C4-2B (cell line): ENCODE results near the gene PGBD5.

ENCODE experiments used
- H3K27ac ChIP-seq: fragments of 450-650 bp; 2 replicates; pipeline ENCODE4 v1.5.1; 2017
- CTCF ChIP-seq: fragments of 450-650 bp; conservative IDR thresholded peaks from 2 replicates; pipeline ENCODE4 v1.5.1; 2017; ENCODE audit warnings: mild to moderate bottlenecking
- ZFX ChIP-seq: fragments of 450-650 bp; IDR thresholded peaks from 2 replicates; pipeline ENCODE4 v1.6.1; 2017

Gene PGBD5

GRCh38 chr1:230387876-230388275, 38.3 kb downstream of the PGBD5 start:
- TF ChIP-seq ZFX (no peak), CTCF (no peak)
- H3K27ac ChIP-seq, result no peak overlapping the region

GRCh38 chr1:230387296-230387695, 38.8 kb downstream of the PGBD5 start:
- TF ChIP-seq CTCF (no peak), ZFX (no peak)
- no peak overlapping the region for H3K27ac ChIP-seq

DNA sequence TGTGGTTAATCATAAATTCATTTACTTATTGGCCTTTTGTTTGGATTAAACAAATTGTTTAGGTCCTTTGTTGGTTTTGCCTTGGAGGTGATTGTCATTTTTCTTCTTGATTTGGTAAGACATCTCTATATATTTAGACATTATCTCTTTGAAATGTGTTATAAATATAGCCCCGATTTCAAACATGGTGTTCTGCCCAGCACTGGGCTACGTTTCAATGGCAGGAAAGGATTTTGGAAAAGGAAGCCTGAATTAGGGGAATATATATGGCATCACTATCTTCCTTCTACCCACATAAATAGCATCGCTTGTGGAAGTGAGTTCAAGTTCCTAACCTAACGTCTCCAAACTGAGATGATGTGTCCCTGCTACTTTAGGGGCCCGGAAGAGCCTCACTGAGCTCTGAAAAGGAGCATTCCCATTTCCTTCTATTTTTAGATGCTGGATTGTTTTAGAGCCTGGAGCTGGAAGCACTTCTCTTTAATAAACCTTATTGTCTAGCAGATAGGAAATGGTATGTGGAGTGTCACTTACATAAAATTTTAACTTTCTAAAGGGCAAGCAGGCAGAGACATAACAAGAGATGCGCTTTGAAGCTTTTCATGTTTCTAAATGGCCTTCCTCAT, 39.4 kb downstream of the PGBD5 start:
- TF ChIP-seq ZFX, result no peak
- no peak for TF ChIP-seq CTCF
- H3K27ac ChIP-seq, result no peak overlapping the region

DNA sequence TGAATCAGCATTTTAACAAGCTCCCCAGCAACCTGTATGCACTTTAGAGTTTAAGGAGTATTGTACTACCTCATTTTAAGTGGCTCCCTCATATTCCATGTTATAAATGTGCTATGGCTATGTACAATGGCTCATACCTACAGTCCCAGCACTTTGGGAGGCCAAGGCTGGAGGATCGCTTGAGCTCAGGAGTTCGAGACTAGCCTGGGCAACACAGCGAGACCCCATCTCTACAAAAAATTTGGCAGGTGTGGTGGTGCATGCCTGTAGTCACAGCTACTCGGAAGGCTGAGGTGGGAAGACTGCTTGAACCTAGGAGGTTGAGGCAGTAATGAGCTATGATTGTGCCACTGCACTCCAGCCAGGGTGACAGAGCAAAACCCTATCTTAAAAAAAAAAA, 40.2 kb downstream of the PGBD5 start:
- TF ChIP-seq ZFX (no peak), CTCF (no peak)
- no peak overlapping the region for H3K27ac ChIP-seq

- TF ChIP-seq ZFX, result no peak
- H3K27ac ChIP-seq, result no peak overlapping the region
Observed at GRCh38 chr1:230385158-230385450, 41.0 kb downstream of the PGBD5 start.

GRCh38 chr1:230384380-230385157, 41.6 kb downstream of the PGBD5 start:
- TF ChIP-seq ZFX, result no peak
- TF ChIP-seq CTCF, result no peak
- no peak overlapping the region for H3K27ac ChIP-seq

DNA sequence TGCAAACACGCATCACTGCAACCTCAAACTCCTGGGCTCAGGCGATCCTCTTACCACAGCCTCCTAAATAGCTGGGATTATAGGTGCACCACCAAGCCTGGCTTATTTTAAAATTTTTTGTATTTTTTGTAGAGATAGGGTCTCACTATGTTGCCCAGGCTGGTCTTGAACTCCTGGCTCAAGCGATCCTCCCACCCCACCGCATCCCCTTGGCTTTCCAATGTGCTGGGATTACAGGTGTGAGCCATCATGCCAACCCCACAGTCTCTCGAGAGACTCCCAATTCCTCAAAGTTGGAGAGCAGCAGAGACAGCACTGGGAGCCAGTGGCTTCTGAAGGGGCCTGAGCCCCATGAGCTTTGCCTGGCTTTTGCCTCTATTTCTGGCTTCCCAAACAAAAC, 42.7 kb downstream of the PGBD5 start:
- TF ChIP-seq ZFX, result no peak
- no peak for TF ChIP-seq CTCF
- H3K27ac ChIP-seq, result no peak overlapping the region

DNA sequence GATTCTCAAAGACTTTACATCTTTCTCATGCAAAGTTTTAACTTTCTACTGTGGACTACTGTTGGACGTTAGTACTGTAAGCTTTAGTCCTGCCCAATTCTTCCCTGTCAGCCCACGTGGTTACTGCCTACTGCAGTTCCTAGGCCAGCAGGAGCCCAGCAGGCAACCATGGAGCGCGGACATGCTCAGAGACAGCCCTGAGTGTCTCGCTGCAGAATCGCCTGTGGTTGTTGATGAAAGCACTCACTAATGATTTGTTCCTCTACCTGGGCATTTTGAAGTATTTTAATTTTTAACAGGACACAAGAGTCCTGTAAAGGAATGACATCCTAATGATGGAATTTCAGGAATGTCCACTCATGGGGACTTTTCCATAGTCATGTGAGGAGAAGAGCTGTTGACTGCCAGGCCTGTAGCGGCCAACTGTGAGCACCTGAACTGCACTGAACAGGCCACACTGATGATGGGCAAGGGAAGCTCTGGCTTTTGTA, 44.1 kb downstream of the PGBD5 start:
- TF ChIP-seq CTCF (no peak), ZFX (no peak)
- H3K27ac ChIP-seq, result no peak overlapping the region
